KMS-11 (cell line): ENCODE data around the gene UCK2.

Experiments used
- H2AFZ ChIP-seq: fragments of 200-600 bp; sonication (generic); 2 replicates; pipeline ENCODE4 v1.6.1; 2016; ENCODE audit warnings: antibody characterized with exemption, mixed run types, low read depth
- H3K27ac ChIP-seq: fragments of 200-600 bp; sonication (generic); 2 replicates; pipeline ENCODE4 v1.6.1; 2016; ENCODE audit warnings: mild to moderate bottlenecking, mixed run types
- H3K27me3 ChIP-seq: fragments of 200-600 bp; sonication (generic); 2 replicates; pipeline ENCODE4 v1.6.1; 2017; ENCODE audit warnings: mild to moderate bottlenecking, low read depth, mixed run types, moderate library complexity; ENCODE audit not compliant: insufficient read depth
- H3K36me3 ChIP-seq: fragments of 200-600 bp; sonication (generic); 2 replicates; pipeline ENCODE4 v1.6.1; 2017; ENCODE audit warnings: mild to moderate bottlenecking, mixed run types; ENCODE audit not compliant: insufficient read depth
- H3K4me1 ChIP-seq: fragments of 200-600 bp; sonication (generic); 2 replicates; pipeline ENCODE4 v1.6.1; 2016; ENCODE audit warnings: mild to moderate bottlenecking, low read depth, mixed run types; ENCODE audit not compliant: poor library complexity, severe bottlenecking
- H3K4me2 ChIP-seq: fragments of 200-600 bp; sonication (generic); 2 replicates; pipeline ENCODE4 v1.7.0; 2016; ENCODE audit warnings: mild to moderate bottlenecking, mixed run types
- H3K4me3 ChIP-seq: fragments of 200-600 bp; sonication (generic); IDR thresholded peaks from 2 replicates; pipeline ENCODE4 v1.6.1; 2017; ENCODE audit warnings: low read depth, low read length, mixed read lengths; ENCODE audit not compliant: insufficient read depth
- H3K79me2 ChIP-seq: fragments of 200-600 bp; sonication (generic); 2 replicates; pipeline ENCODE4 v1.6.1; 2016; ENCODE audit warnings: low read depth, mixed run types; ENCODE audit not compliant: insufficient read depth
- H3K9ac ChIP-seq: fragments of 200-600 bp; sonication (generic); 2 replicates; pipeline ENCODE4 v1.6.1; 2016; ENCODE audit warnings: mild to moderate bottlenecking, mixed run types
- H4K20me1 ChIP-seq: fragments of 200-600 bp; sonication (generic); 2 replicates; pipeline ENCODE4 v1.6.1; 2016; ENCODE audit warnings: mild to moderate bottlenecking, mixed run types; ENCODE audit not compliant: insufficient read depth
- TF ChIP-seq, protein P1 (sequence below): fragments of 200-600 bp; sonication (generic); conservative IDR thresholded peaks from 2 replicates; pipeline ENCODE4 v1.6.1; 2017; ENCODE audit warnings: low read depth, mild to moderate bottlenecking, antibody characterized with exemption, low read length, moderate library complexity, mixed read lengths

Gene UCK2

DNA sequence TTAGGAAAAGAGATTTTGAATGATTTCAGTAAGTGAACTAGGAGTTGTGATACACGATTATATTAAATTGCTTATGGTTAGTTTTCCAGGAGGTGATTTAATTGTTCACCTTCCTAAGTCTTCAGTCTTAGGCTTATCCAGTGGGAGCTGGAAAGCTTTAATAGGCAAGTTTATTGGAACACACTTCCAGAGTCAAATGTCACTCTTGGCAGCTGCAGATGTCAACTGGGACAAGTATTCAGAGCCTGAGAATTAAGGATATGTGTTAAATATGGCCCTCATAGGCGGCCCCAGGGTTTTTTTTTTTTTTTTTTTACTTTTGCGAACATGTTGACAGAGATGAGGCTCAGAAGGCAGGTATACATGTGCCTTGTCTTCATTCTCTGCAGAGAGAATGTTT lies 29.2 kb downstream of the UCK2 start:
- H3K4me2 ChIP-seq: no peak overlapping the region

GRCh38 chr1:165857046-165857801 lies 29.8 kb downstream of the UCK2 start:
- H3K9ac ChIP-seq: no peak overlapping the region
- H3K79me2 ChIP-seq: peaks cover 97% of the 10 kb centered on the region
- no peak overlapping the region for H3K4me3 ChIP-seq
- no peaks in the 10 kb centered on the region for H3K27me3 ChIP-seq
- no peak overlapping the region for H2AFZ ChIP-seq
- H3K36me3 ChIP-seq: no peaks in the 10 kb centered on the region
- H4K20me1 ChIP-seq: peaks cover 92% of the 10 kb centered on the region
- TF ChIP-seq, protein P1, sequence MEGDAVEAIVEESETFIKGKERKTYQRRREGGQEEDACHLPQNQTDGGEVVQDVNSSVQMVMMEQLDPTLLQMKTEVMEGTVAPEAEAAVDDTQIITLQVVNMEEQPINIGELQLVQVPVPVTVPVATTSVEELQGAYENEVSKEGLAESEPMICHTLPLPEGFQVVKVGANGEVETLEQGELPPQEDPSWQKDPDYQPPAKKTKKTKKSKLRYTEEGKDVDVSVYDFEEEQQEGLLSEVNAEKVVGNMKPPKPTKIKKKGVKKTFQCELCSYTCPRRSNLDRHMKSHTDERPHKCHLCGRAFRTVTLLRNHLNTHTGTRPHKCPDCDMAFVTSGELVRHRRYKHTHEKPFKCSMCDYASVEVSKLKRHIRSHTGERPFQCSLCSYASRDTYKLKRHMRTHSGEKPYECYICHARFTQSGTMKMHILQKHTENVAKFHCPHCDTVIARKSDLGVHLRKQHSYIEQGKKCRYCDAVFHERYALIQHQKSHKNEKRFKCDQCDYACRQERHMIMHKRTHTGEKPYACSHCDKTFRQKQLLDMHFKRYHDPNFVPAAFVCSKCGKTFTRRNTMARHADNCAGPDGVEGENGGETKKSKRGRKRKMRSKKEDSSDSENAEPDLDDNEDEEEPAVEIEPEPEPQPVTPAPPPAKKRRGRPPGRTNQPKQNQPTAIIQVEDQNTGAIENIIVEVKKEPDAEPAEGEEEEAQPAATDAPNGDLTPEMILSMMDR: no peak
- H3K4me2 ChIP-seq: no peak overlapping the region
- peaks cover 74% of the 10 kb centered on the region for H3K4me1 ChIP-seq
- H3K27ac ChIP-seq: no peak overlapping the region

More for the DNA sequence above, 29.2 kb downstream of the UCK2 start:
- peaks cover 74% of the 10 kb centered on the region for H3K4me1 ChIP-seq
- peaks cover 92% of the 10 kb centered on the region for H4K20me1 ChIP-seq
- peaks cover 97% of the 10 kb centered on the region for H3K79me2 ChIP-seq
- no peak overlapping the region for H3K9ac ChIP-seq
- no peaks in the 10 kb centered on the region for H3K27me3 ChIP-seq
- H2AFZ ChIP-seq: no peak overlapping the region
- H3K27ac ChIP-seq: no peak overlapping the region
- TF ChIP-seq, protein P1: no peak
- no peaks in the 10 kb centered on the region for H3K36me3 ChIP-seq
- H3K4me3 ChIP-seq: no peak overlapping the region

DNA sequence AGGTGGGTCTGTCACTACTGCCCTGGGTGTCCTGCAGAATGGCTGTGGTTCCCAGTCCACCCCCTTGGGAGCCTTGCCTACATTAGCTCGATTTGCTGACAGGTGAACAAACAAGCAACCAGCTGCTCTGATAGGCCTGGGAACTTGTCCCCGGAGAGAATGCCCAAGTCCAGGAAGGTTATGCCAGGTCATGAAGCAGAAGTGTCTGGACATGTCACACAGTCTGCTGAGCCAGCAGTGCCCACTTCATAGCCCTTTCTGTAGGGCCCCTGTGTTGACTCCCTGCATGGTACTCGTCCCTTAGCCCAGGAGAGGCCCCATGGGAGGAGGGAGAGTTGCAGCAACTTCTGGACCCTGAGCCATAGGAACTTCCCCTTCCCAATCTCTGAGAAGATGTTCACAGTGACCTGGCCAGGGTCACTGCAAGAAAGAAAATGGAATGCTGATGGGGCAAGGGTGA lies 31.0 kb downstream of the UCK2 start:
- peaks cover 97% of the 10 kb centered on the region for H3K79me2 ChIP-seq
- no peak overlapping the region for H3K4me2 ChIP-seq
- peaks cover 74% of the 10 kb centered on the region for H3K4me1 ChIP-seq
- no peak overlapping the region for H3K4me3 ChIP-seq
- TF ChIP-seq, protein P1: no peak
- H3K9ac ChIP-seq: no peak overlapping the region
- no peak overlapping the region for H3K27ac ChIP-seq
- no peaks in the 10 kb centered on the region for H3K27me3 ChIP-seq
- H2AFZ ChIP-seq: no peak overlapping the region
- peaks cover 92% of the 10 kb centered on the region for H4K20me1 ChIP-seq
- no peaks in the 10 kb centered on the region for H3K36me3 ChIP-seq

GRCh38 chr1:165858967-165859845 lies 31.8 kb downstream of the UCK2 start:
- Histone ChIP-seq H3K27ac (no peak overlapping the region), H3K4me2 (no peak overlapping the region), H4K20me1 (peaks cover 92% of the 10 kb centered on the region), H2AFZ (no peak overlapping the region), H3K4me1 (peaks cover 68% of the 10 kb centered on the region), H3K27me3 (no peaks in the 10 kb centered on the region), H3K9ac (no peak overlapping the region), H3K79me2 (peaks cover 97% of the 10 kb centered on the region), H3K4me3 (no peak overlapping the region), H3K36me3 (no peaks in the 10 kb centered on the region)
- TF ChIP-seq, protein P1: no peak
